ENCODE results near the gene ARHGAP22.

ARHGAP22 gene

DNA sequence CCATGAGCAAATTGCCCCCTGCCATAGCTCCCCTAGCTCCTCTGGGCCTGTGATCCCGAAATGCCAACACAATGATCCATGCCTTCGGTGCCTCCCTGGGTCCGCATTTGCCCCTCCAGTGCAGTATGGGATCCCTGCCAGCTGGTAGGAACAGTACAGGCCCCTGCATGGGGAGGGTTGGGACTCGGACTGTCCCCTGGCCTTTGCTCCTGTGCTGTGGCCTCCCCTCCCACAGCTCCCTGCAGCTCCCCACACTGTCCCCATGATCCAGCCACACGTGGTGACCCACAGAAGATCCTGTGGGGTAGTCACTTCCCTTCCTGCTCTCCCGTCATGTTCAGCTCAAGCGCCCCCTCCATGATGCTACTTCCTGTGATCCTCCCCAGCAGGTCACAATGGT, 158.1 kb downstream of the ARHGAP22 start:
- TF ChIP-seq, protein P1, sequence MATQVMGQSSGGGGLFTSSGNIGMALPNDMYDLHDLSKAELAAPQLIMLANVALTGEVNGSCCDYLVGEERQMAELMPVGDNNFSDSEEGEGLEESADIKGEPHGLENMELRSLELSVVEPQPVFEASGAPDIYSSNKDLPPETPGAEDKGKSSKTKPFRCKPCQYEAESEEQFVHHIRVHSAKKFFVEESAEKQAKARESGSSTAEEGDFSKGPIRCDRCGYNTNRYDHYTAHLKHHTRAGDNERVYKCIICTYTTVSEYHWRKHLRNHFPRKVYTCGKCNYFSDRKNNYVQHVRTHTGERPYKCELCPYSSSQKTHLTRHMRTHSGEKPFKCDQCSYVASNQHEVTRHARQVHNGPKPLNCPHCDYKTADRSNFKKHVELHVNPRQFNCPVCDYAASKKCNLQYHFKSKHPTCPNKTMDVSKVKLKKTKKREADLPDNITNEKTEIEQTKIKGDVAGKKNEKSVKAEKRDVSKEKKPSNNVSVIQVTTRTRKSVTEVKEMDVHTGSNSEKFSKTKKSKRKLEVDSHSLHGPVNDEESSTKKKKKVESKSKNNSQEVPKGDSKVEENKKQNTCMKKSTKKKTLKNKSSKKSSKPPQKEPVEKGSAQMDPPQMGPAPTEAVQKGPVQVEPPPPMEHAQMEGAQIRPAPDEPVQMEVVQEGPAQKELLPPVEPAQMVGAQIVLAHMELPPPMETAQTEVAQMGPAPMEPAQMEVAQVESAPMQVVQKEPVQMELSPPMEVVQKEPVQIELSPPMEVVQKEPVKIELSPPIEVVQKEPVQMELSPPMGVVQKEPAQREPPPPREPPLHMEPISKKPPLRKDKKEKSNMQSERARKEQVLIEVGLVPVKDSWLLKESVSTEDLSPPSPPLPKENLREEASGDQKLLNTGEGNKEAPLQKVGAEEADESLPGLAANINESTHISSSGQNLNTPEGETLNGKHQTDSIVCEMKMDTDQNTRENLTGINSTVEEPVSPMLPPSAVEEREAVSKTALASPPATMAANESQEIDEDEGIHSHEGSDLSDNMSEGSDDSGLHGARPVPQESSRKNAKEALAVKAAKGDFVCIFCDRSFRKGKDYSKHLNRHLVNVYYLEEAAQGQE (IDR thresholded peaks at IDR 0.05; ENCODE audit: insufficient read depth in 1 of 2, low read depth in 2 of 2, low read length in 2 of 2) = no peak
- TF ChIP-seq TAF1 (IDR thresholded peaks at IDR 0.05; ENCODE audit: borderline replicate concordance, insufficient read depth, low read length) (no peak), POLR2AphosphoS5 (IDR thresholded peaks at IDR 0.05; ENCODE audit: low read depth, low read length) (no peak), FOXP2 (optimal IDR thresholded peaks at IDR 0.05; ENCODE audit: borderline replicate concordance, extremely low read depth, extremely low read length, insufficient read depth) (no peak), SIN3A (IDR thresholded peaks at IDR 0.05; ENCODE audit: borderline replicate concordance, insufficient read depth, low read length) (no peak)

DNA sequence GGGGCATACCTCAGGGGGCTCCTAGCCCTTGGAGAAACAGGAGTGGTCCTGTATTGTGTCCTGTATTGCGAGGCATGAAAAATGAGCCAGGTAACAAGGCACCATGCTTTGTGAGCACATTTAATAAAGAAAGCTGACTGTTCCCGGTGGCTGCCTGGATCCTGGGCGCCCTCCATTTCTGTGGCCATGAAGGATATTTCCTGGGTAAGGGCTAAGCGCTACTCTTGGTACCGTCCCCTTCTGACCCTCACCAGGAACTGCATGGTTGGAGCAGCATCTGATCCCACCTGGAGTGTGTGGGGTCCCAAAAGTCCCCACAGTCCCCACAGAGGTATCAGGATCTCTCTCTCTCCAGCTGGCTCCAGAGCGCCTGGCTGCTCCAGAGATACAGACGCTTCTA, 158.9 kb downstream of the ARHGAP22 start:
- TF ChIP-seq, protein P1 (IDR thresholded peaks at IDR 0.05; ENCODE audit: insufficient read depth in 1 of 2, low read depth in 2 of 2, low read length in 2 of 2) = no peak

DNA sequence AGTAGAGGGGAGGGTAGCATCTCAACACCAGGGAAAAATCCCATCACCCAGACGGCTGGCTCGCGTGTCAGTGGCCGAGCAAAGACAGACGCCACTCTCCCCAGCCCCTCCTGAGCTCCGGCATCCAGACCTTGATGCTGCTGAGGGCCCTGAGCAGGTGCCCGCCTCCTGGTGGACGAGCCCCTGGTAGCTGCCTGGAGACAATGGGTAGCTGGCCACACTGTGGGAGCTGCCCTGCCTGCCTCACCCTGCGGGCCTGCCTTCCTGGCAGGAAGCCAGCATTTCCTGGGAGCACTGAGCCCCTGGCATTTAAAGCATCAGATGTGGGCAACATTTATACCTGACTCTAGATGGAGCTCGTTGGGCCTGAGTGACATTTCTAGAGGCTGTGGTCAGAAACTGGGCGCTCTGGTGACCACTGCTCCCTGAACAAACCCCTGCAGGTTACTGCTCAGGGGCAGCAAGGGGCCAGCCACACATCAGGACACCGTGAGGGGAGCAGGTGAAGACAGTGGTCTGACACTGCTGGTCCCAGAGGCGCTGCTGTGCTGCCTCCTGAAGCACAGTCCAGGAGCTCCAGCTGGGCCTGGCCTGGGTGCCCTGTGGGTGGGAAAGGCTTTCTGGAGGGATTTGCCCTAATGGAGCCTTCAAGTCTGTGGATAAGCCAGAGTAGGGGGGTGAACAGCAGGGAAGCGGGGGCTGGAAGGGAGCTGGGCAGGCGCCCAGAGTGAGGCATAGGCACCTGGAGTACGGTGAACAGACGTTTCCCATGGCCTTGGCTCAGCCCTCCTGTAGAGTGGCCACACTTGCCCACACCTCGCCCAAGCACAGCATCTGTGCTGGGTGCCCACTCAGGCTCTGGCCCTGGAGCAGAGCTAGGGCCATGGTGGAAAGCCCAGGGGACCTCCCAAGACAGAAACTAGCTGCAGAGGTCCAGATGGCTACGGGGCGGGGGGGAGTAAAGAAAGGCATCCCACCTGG, 159.7 kb downstream of the ARHGAP22 start:
- TF ChIP-seq FOXP2 (optimal IDR thresholded peaks at IDR 0.05; ENCODE audit: borderline replicate concordance, extremely low read depth, extremely low read length, insufficient read depth) = no peak
- TF ChIP-seq, protein P1 (IDR thresholded peaks at IDR 0.05; ENCODE audit: insufficient read depth in 1 of 2, low read depth in 2 of 2, low read length in 2 of 2) = no peak
- no peak for TF ChIP-seq POLR2AphosphoS5 (IDR thresholded peaks at IDR 0.05; ENCODE audit: low read depth, low read length)
- TF ChIP-seq SIN3A (IDR thresholded peaks at IDR 0.05; ENCODE audit: borderline replicate concordance, insufficient read depth, low read length) = no peak

DNA sequence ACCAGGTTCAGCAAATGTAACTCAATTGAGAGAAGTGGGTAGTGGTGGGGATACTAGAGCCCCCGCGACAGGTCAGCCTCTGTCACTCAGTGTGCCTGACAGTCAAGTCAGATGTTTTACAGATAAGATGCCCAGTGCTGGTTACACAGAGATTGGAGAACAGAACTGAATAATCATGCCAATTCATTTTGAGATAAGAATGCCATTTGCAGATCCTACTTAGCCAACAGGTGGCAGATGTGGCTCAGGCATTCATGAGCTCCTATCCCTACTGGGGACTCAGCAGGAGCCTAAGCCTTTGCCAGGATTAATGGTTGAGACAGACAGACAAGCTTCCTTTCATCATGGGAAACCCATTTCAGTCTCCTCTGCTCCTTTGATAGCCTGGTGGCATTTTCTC, 160.6 kb downstream of the ARHGAP22 start:
- TF ChIP-seq POLR2AphosphoS5 (IDR thresholded peaks at IDR 0.05; ENCODE audit: low read depth, low read length) (no peak), FOXP2 (optimal IDR thresholded peaks at IDR 0.05; ENCODE audit: borderline replicate concordance, extremely low read depth, extremely low read length, insufficient read depth) (no peak), SIN3A (IDR thresholded peaks at IDR 0.05; ENCODE audit: borderline replicate concordance, insufficient read depth, low read length) (no peak), TAF1 (IDR thresholded peaks at IDR 0.05; ENCODE audit: borderline replicate concordance, insufficient read depth, low read length) (no peak)
- TF ChIP-seq, protein P1 (IDR thresholded peaks at IDR 0.05; ENCODE audit: insufficient read depth in 1 of 2, low read depth in 2 of 2, low read length in 2 of 2) = no peak

DNA sequence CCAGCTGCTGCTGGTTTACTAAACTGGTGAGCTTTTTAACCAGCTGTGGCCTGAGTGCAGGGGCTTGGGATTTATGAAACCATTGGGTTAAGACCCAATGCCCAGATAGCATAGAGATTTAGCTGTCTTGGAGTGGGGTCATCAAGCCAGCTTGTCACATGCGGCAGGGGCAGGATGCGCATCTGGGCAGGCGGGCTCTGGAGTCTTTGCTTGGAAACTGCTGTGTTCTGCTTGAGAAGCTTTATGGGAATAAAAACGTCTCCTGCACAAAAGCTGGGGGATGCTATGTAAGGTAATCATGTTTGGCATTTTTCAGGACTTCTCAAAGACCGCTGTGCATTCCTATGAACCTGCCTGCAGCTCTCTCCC, 162.1 kb downstream of the ARHGAP22 start:
- no peak for TF ChIP-seq POLR2AphosphoS5 (IDR thresholded peaks at IDR 0.05; ENCODE audit: low read depth, low read length)
- no peak for TF ChIP-seq FOXP2 (optimal IDR thresholded peaks at IDR 0.05; ENCODE audit: borderline replicate concordance, extremely low read depth, extremely low read length, insufficient read depth)
- TF ChIP-seq TAF1 (IDR thresholded peaks at IDR 0.05; ENCODE audit: borderline replicate concordance, insufficient read depth, low read length) = no peak
- TF ChIP-seq, protein P1 (IDR thresholded peaks at IDR 0.05; ENCODE audit: insufficient read depth in 1 of 2, low read depth in 2 of 2, low read length in 2 of 2) = no peak
- no peak for TF ChIP-seq SIN3A (IDR thresholded peaks at IDR 0.05; ENCODE audit: borderline replicate concordance, insufficient read depth, low read length)

Measured in PFSK-1 (cell line).